H9 (cell line): ENCODE measurements around the gene ANO3. TPM values are rescaled to one million over a fixed set of nuclear protein-coding genes. Genes with fewer than 3 reads are reported as not detected.

Source experiments
- DNase-seq: peaks from one replicate; pipeline ENCODE4 v3.0.0-alpha.2; 2017
- H2AFZ ChIP-seq: one replicate; pipeline ENCODE4 v1.6.1; 2013; ENCODE audit warnings: mild to moderate bottlenecking, low read length, control low read depth, moderate library complexity
- H2AK5ac ChIP-seq: 2 replicates; pipeline ENCODE4 v1.6.1; 2013; ENCODE audit warnings: low read length, control low read depth, mixed read lengths; ENCODE audit not compliant: insufficient read length
- H2BK120ac ChIP-seq: one replicate; pipeline ENCODE4 v1.6.1; 2013; ENCODE audit warnings: low read depth, mild to moderate bottlenecking, low read length, control low read depth, inconsistent platforms; ENCODE audit not compliant: poor library complexity, severe bottlenecking
- H2BK12ac ChIP-seq: 2 replicates; pipeline ENCODE4 v1.6.1; 2013; ENCODE audit warnings: low read length, control low read depth, mixed read lengths, low read depth; ENCODE audit not compliant: insufficient read length
- H2BK15ac ChIP-seq: 2 replicates; pipeline ENCODE4 v1.6.1; 2013; ENCODE audit warnings: low read depth, low read length, control low read depth
- H2BK20ac ChIP-seq: one replicate; pipeline ENCODE4 v1.6.1; 2013; ENCODE audit warnings: low read depth, mild to moderate bottlenecking, low read length, control low read depth, inconsistent platforms; ENCODE audit not compliant: poor library complexity, severe bottlenecking
- H2BK5ac ChIP-seq: 2 replicates; pipeline ENCODE4 v1.6.1; 2013; ENCODE audit warnings: low read length, control low read depth, mixed read lengths; ENCODE audit not compliant: insufficient read length
- H3K14ac ChIP-seq: 2 replicates; pipeline ENCODE4 v1.6.1; 2013; ENCODE audit warnings: low read length, control low read depth; ENCODE audit not compliant: insufficient read depth
- H3K18ac ChIP-seq: 2 replicates; pipeline ENCODE4 v1.6.1; 2013; ENCODE audit warnings: low read depth, mild to moderate bottlenecking, mixed read lengths, low read length, control low read depth; ENCODE audit not compliant: insufficient read length
- H3K23ac ChIP-seq: 2 replicates; pipeline ENCODE4 v1.6.1; 2013; ENCODE audit warnings: low read length, control low read depth, mixed read lengths, low read depth; ENCODE audit not compliant: insufficient read length
- H3K23me2 ChIP-seq: 2 replicates; pipeline ENCODE4 v1.6.1; 2013; ENCODE audit warnings: low read depth, mild to moderate bottlenecking, mixed read lengths, low read length, control low read depth; ENCODE audit not compliant: insufficient read length, poor library complexity, severe bottlenecking
- H3K27ac ChIP-seq: 2 replicates; pipeline ENCODE4 v1.5.1; 2013; ENCODE audit warnings: low read length, control low read depth, mixed read lengths, low read depth; ENCODE audit not compliant: insufficient read length
- H3K27me3 ChIP-seq: 2 replicates; pipeline ENCODE4 v1.6.1; 2013; ENCODE audit warnings: low read length, control low read depth, inconsistent platforms; ENCODE audit not compliant: insufficient read depth
- H3K4ac ChIP-seq: 2 replicates; pipeline ENCODE4 v1.6.1; 2013; ENCODE audit warnings: low read depth, mild to moderate bottlenecking, control low read depth, inconsistent platforms, low read length, moderate library complexity
- H3K4me1 ChIP-seq: 2 replicates; pipeline ENCODE4 v1.6.1; 2013; ENCODE audit warnings: low read length, control low read depth, inconsistent platforms; ENCODE audit not compliant: insufficient read depth
- H3K4me2 ChIP-seq: 2 replicates; pipeline ENCODE4 v1.6.1; 2013; ENCODE audit warnings: low read length, control low read depth, mixed read lengths; ENCODE audit not compliant: insufficient read length, insufficient read depth
- H3K56ac ChIP-seq: 2 replicates; pipeline ENCODE4 v1.6.1; 2013; ENCODE audit warnings: low read depth, mild to moderate bottlenecking, mixed read lengths, low read length, control low read depth; ENCODE audit not compliant: insufficient read length
- H3K79me1 ChIP-seq: 2 replicates; pipeline ENCODE4 v1.6.1; 2013; ENCODE audit warnings: low read depth, mild to moderate bottlenecking, moderate library complexity, low read length, control low read depth, inconsistent platforms; ENCODE audit not compliant: insufficient read depth, poor library complexity, severe bottlenecking
- H3K79me2 ChIP-seq: 2 replicates; pipeline ENCODE4 v1.6.1; 2013; ENCODE audit warnings: low read length, control low read depth, inconsistent platforms; ENCODE audit not compliant: insufficient read depth
- H3K9ac ChIP-seq: 2 replicates; pipeline ENCODE4 v1.6.1; 2013; ENCODE audit warnings: low read length, control low read depth, mixed read lengths; ENCODE audit not compliant: insufficient read length; ENCODE audit errors: extremely low read depth
- H3K9me3 ChIP-seq: one replicate; pipeline ENCODE4 v1.6.1; 2013; ENCODE audit warnings: low read depth, low read length, inconsistent platforms; ENCODE audit not compliant: control insufficient read depth
- H3T11ph ChIP-seq: one replicate; pipeline ENCODE4 v1.6.1; 2013; ENCODE audit warnings: mild to moderate bottlenecking, low read length, control low read depth, inconsistent platforms
- H4K20me1 ChIP-seq: one replicate; pipeline ENCODE4 v1.6.1; 2013; ENCODE audit not compliant: control insufficient read depth, insufficient read length, insufficient read depth
- H4K5ac ChIP-seq: 2 replicates; pipeline ENCODE4 v1.6.1; 2013; ENCODE audit warnings: low read depth, mild to moderate bottlenecking, mixed read lengths, low read length, control low read depth; ENCODE audit not compliant: insufficient read length
- H4K8ac ChIP-seq: replicated peaks from 2 replicates; pipeline ENCODE4 v1.6.1; 2013; ENCODE audit warnings: low read length, control low read depth, mixed read lengths, low read depth; ENCODE audit not compliant: insufficient read length
- H4K91ac ChIP-seq: 2 replicates; pipeline ENCODE4 v1.6.1; 2013; ENCODE audit warnings: low read depth, mild to moderate bottlenecking, moderate library complexity, mixed read lengths, low read length, control low read depth; ENCODE audit not compliant: insufficient read length
- H3K27ac Mint-ChIP-seq, 3 experiments: 2 replicates in 2 of 3; 3 replicates in 1 of 3; pipeline ENCODE4 v1.8.0; 2020 to 2021; ENCODE audit warnings: mixed read lengths in 3 of 3, mild to moderate bottlenecking in 1 of 3, moderate library complexity in 1 of 3
- H3K27me3 Mint-ChIP-seq: 2 replicates; pipeline ENCODE4 v1.8.0; 2021; ENCODE audit warnings: low read depth, mild to moderate bottlenecking, moderate library complexity, mixed read lengths
- H3K36me3 Mint-ChIP-seq, 3 experiments: 2 replicates in 2 of 3; 3 replicates in 1 of 3; pipeline ENCODE4 v1.8.0; 2020 to 2021; ENCODE audit warnings: low read depth in 3 of 3, mixed read lengths in 3 of 3; ENCODE audit not compliant: insufficient read depth in 1 of 3
- H3K4me1 Mint-ChIP-seq, 2 experiments: 2 replicates each; pipeline ENCODE4 v1.8.0; 2020; ENCODE audit warnings: mixed read lengths in 2 of 2
- H3K4me3 Mint-ChIP-seq, 2 experiments: 2 replicates in 1 of 2; 3 replicates in 1 of 2; pipeline ENCODE4 v1.8.0; 2020 to 2021; ENCODE audit warnings: mild to moderate bottlenecking in 2 of 2, mixed read lengths in 2 of 2, moderate library complexity in 1 of 2
- H3K9me3 Mint-ChIP-seq, 2 experiments: 2 replicates in 1 of 2; 3 replicates in 1 of 2; pipeline ENCODE4 v1.8.0; 2020; ENCODE audit warnings: mild to moderate bottlenecking in 2 of 2, mixed read lengths in 2 of 2, moderate library complexity in 1 of 2
- WGBS: extraction: QIAGEN DNeasy Blood & Tissue Kit; methylation state at CpG from one replicate; pipeline ENCODE4 v1.1.7; 2013; ENCODE audit warnings: missing lambda C conversion rate, low lambda C conversion rate, mixed read lengths; ENCODE audit not compliant: insufficient read length; ENCODE audit errors: extremely low coverage; 5-methylcytosine and 5-hydroxymethylcytosine counted together
- total RNA-seq: library from RNA; stranded (reverse); gene quantifications from 2 replicates; pipeline ENCODE4 v1.2.1, GENCODE V29; 2021
- TF ChIP-seq, protein P1 (sequence below): fragments of 200-600 bp; sonication (generic); conservative IDR thresholded peaks from 3 replicates; pipeline ENCODE4 v1.8.0; 2021; ENCODE audit warnings: antibody characterized with exemption, mild to moderate bottlenecking

The ANO3 gene
- total RNA-seq, 1 experiment from 2014 or later: not detected

DNA sequence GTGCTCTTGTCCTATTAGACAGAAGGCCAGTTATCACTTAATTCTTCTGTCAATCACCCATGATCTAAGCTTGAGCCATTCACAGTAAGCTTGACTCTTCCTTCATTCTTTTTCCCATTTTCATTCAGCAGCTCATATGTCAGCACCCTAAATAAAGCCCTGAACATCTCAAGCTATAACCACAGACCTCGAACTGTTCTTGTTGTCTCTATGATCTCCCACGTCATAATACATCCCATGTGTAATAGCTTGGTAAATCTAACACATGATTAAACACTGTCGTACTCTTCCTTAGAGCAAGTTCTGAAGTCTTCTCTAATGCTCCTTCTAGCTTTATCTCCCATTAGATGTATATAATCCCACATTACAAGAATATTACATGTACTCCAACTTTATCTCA lies 225.7 kb downstream of the ANO3 start:
- Histone ChIP-seq H2AK5ac (no peak overlapping the region), H2BK20ac (no peak overlapping the region), H2BK12ac (no peak overlapping the region), H4K8ac (no peak overlapping the region), H3K4me1 (no peaks in the 10 kb centered on the region), H3K27ac (no peak overlapping the region), H3K23me2 (no peaks in the 10 kb centered on the region), H2BK5ac (no peak overlapping the region), H3K14ac (no peak overlapping the region), H3K23ac (no peak overlapping the region), H3K27me3 (no peaks in the 10 kb centered on the region), H3K18ac (no peak overlapping the region), H2AFZ (no peak overlapping the region), H3K4me2 (no peak overlapping the region), H2BK120ac (no peak overlapping the region), H3K9me3 (no peaks in the 10 kb centered on the region), H4K5ac (no peak overlapping the region), H3K9ac (no peak overlapping the region), H4K91ac (no peak overlapping the region), H4K20me1 (no peaks in the 10 kb centered on the region), H3K56ac (no peak overlapping the region), H3K4ac (no peak overlapping the region), H3T11ph (no peak overlapping the region), H3K79me2 (no peaks in the 10 kb centered on the region), H3K79me1 (no peaks in the 10 kb centered on the region), H2BK15ac (no peak overlapping the region)
- no peak overlapping the region for H3K4me3 Mint-ChIP-seq
- H3K9me3 Mint-ChIP-seq: no peaks in the 10 kb centered on the region
- DNase-seq: no peak
- TF ChIP-seq, protein P1, sequence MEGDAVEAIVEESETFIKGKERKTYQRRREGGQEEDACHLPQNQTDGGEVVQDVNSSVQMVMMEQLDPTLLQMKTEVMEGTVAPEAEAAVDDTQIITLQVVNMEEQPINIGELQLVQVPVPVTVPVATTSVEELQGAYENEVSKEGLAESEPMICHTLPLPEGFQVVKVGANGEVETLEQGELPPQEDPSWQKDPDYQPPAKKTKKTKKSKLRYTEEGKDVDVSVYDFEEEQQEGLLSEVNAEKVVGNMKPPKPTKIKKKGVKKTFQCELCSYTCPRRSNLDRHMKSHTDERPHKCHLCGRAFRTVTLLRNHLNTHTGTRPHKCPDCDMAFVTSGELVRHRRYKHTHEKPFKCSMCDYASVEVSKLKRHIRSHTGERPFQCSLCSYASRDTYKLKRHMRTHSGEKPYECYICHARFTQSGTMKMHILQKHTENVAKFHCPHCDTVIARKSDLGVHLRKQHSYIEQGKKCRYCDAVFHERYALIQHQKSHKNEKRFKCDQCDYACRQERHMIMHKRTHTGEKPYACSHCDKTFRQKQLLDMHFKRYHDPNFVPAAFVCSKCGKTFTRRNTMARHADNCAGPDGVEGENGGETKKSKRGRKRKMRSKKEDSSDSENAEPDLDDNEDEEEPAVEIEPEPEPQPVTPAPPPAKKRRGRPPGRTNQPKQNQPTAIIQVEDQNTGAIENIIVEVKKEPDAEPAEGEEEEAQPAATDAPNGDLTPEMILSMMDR: no peak
- H3K27me3 Mint-ChIP-seq: no peaks in the 10 kb centered on the region
- peaks cover 4% of the 10 kb centered on the region in 2 experiments for H3K4me1 Mint-ChIP-seq
- no peak overlapping the region for H3K27ac Mint-ChIP-seq
- no peaks in the 10 kb centered on the region; a peak in 1 of 7 replicates for H3K36me3 Mint-ChIP-seq
- no CpG with 5 or more reads among the region's 3 CpGs for WGBS
